ENCODE results near the gene MEIS2. TPM values are rescaled to one million over a fixed set of nuclear protein-coding genes. Genes with fewer than 3 reads are reported as not detected.

Gene MEIS2
- total and polyA plus RNA-seq, 2 experiments from 2014 or later, result 0.27 TPM; not detected in 1

DNA sequence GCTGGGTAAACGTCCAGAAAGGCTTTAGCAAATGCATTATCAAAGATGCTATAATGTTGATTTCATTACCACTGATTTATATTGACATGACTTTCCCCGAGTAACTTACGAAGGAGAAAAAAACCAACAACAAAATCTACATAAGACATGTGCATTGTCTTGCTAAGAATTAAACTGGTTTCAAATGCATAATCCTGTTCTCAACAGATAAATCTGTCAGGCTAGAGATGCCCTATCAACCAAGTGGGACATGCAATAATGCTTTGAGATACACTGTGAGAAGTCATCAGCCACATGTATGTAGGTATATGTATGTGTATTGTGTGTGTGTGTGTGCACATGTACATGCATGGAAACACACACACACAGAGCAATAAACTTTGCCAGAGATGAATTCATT lies 195.6 kb downstream of the MEIS2 start:
- Histone ChIP-seq H3K27ac (ENCODE audit: low read depth) (no peak overlapping the region), H3K79me2 (replicated peaks; ENCODE audit: insufficient read depth) (no peaks in the 10 kb centered on the region), H3K4me3 (no peak overlapping the region), H2AFZ (no peak overlapping the region), H3K36me3 (ENCODE audit: insufficient read depth) (no peaks in the 10 kb centered on the region), H3K27me3 (ENCODE audit: insufficient read depth) (peaks cover 9% of the 10 kb centered on the region; the same call in 1 of the 2 replicates), H4K20me1 (replicated peaks; ENCODE audit: insufficient read depth) (no peaks in the 10 kb centered on the region), H3F3A (replicated peaks; ENCODE audit: low read depth) (no peaks in the 10 kb centered on the region), H3K4me2 (peak overlapping the region; percentile 13), H3K9me2 (ENCODE audit: insufficient read depth) (no peaks in the 10 kb centered on the region), H3K4me1 (ENCODE audit: insufficient read depth) (peaks cover 45% of the 10 kb centered on the region)
- H3K27ac Mint-ChIP-seq, result no peak overlapping the region
- peaks cover 14% of the 10 kb centered on the region for H3K4me1 Mint-ChIP-seq
- ATAC-seq, result no peak
- TF ChIP-seq EZH2 (IDR thresholded peaks at IDR 0.05; ENCODE audit: low read depth, unreplicated experiment) (no peak), POLR2AphosphoS5 (IDR thresholded peaks at IDR 0.05; ENCODE audit: low read depth) (no peak), ZNF114 (CRISPR knock-in tag; IDR thresholded peaks at IDR 0.05) (no peak), EZH2phosphoT487 (IDR thresholded peaks at IDR 0.05; ENCODE audit: unreplicated experiment) (no peak), STAT1 (IDR thresholded peaks at IDR 0.05; ENCODE audit: unreplicated experiment) (no peak), NANOG (IDR thresholded peaks at IDR 0.05; ENCODE audit: borderline replicate concordance) (no peak), ZNF462 (CRISPR knock-in tag; IDR thresholded peaks at IDR 0.05) (no peak), JUNB (IDR thresholded peaks at IDR 0.05; ENCODE audit: unreplicated experiment) (no peak), ZNF331 (CRISPR knock-in tag; IDR thresholded peaks at IDR 0.05; ENCODE audit: low read depth) (no peak), CREB1 (CRISPR knock-in tag; IDR thresholded peaks at IDR 0.05; ENCODE audit: low read depth) (no peak)
- TF ChIP-seq, protein P1, sequence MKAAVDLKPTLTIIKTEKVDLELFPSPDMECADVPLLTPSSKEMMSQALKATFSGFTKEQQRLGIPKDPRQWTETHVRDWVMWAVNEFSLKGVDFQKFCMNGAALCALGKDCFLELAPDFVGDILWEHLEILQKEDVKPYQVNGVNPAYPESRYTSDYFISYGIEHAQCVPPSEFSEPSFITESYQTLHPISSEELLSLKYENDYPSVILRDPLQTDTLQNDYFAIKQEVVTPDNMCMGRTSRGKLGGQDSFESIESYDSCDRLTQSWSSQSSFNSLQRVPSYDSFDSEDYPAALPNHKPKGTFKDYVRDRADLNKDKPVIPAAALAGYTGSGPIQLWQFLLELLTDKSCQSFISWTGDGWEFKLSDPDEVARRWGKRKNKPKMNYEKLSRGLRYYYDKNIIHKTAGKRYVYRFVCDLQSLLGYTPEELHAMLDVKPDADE (IDR thresholded peaks at IDR 0.05), result no peak
- TF ChIP-seq, protein P2, sequence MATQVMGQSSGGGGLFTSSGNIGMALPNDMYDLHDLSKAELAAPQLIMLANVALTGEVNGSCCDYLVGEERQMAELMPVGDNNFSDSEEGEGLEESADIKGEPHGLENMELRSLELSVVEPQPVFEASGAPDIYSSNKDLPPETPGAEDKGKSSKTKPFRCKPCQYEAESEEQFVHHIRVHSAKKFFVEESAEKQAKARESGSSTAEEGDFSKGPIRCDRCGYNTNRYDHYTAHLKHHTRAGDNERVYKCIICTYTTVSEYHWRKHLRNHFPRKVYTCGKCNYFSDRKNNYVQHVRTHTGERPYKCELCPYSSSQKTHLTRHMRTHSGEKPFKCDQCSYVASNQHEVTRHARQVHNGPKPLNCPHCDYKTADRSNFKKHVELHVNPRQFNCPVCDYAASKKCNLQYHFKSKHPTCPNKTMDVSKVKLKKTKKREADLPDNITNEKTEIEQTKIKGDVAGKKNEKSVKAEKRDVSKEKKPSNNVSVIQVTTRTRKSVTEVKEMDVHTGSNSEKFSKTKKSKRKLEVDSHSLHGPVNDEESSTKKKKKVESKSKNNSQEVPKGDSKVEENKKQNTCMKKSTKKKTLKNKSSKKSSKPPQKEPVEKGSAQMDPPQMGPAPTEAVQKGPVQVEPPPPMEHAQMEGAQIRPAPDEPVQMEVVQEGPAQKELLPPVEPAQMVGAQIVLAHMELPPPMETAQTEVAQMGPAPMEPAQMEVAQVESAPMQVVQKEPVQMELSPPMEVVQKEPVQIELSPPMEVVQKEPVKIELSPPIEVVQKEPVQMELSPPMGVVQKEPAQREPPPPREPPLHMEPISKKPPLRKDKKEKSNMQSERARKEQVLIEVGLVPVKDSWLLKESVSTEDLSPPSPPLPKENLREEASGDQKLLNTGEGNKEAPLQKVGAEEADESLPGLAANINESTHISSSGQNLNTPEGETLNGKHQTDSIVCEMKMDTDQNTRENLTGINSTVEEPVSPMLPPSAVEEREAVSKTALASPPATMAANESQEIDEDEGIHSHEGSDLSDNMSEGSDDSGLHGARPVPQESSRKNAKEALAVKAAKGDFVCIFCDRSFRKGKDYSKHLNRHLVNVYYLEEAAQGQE (IDR thresholded peaks at IDR 0.05; ENCODE audit: unreplicated experiment), result no peak
- TF ChIP-seq, protein P3, sequence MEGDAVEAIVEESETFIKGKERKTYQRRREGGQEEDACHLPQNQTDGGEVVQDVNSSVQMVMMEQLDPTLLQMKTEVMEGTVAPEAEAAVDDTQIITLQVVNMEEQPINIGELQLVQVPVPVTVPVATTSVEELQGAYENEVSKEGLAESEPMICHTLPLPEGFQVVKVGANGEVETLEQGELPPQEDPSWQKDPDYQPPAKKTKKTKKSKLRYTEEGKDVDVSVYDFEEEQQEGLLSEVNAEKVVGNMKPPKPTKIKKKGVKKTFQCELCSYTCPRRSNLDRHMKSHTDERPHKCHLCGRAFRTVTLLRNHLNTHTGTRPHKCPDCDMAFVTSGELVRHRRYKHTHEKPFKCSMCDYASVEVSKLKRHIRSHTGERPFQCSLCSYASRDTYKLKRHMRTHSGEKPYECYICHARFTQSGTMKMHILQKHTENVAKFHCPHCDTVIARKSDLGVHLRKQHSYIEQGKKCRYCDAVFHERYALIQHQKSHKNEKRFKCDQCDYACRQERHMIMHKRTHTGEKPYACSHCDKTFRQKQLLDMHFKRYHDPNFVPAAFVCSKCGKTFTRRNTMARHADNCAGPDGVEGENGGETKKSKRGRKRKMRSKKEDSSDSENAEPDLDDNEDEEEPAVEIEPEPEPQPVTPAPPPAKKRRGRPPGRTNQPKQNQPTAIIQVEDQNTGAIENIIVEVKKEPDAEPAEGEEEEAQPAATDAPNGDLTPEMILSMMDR (conservative IDR thresholded peaks at IDR 0.05; ENCODE audit: low read depth in 2 of 2), result no peak
- H3K36me3 Mint-ChIP-seq (ENCODE audit: low read depth), result no peaks in the 10 kb centered on the region
- no peaks in the 10 kb centered on the region for H3K9me3 Mint-ChIP-seq
- no peak overlapping the region for H3K4me3 Mint-ChIP-seq
- no peak for DNase-seq (ENCODE audit: low spot score)
- H3K27me3 Mint-ChIP-seq (ENCODE audit: insufficient read depth, low read depth, poor library complexity), result peaks cover 3% of the 10 kb centered on the region
